PC-3 (cell line): ENCODE results near the gene LANCL2. TPM values are rescaled to one million over a fixed set of nuclear protein-coding genes. Genes with fewer than 3 reads are reported as not detected.

ENCODE experiments used
- ATAC-seq: fragments of 200-7000 bp; cut with Tn5 transposase; 2 replicates; pipeline ENCODE4 v1.9.1; 2020; ENCODE audit warnings: mild to moderate bottlenecking, moderate library complexity
- BruUV-seq: library from RNA; stranded (reverse); fragments of 400-500 nt; replicated peaks from 2 replicates; lab custom pipeline; 2021; lab: Mats Ljungman, UMichigan
- CTCF ChIA-PET: fragments of 300-600 bp; sonication (Branson Sonifier 250); formaldehyde crosslinking; loops from one replicate; lab custom pipeline; 2022; ENCODE audit warnings: antibody characterized with exemption; lab: Charles Lee
- POLR2A ChIA-PET: fragments of 300-600 bp; sonication (Branson Sonifier 250); formaldehyde crosslinking; loops from one replicate; lab custom pipeline; 2022; ENCODE audit warnings: antibody characterized with exemption; ENCODE audit not compliant: unreplicated experiment; lab: Charles Lee
- DNase-seq: peaks from one replicate; pipeline ENCODE4 v3.0.0-alpha.2; 2015
- H2AFZ ChIP-seq: fragments of 300-600 bp; sonication (generic); 2 replicates; pipeline ENCODE4 v1.6.0; 2016; ENCODE audit warnings: antibody characterized with exemption, low read length
- H3F3A ChIP-seq: fragments of 300-600 bp; sonication (generic); one replicate; pipeline ENCODE4 v1.6.0; 2017; ENCODE audit warnings: antibody characterized with exemption, low read length, control low read depth, mild to moderate bottlenecking; ENCODE audit not compliant: unreplicated experiment
- H3K27ac ChIP-seq: fragments of 300-600 bp; sonication (generic); 2 replicates; pipeline ENCODE4 v1.5.1; 2016; ENCODE audit warnings: mild to moderate bottlenecking, low read length
- H3K27me3 ChIP-seq: fragments of 300-600 bp; sonication (generic); 2 replicates; pipeline ENCODE4 v1.6.1; 2016; ENCODE audit warnings: low read length, mixed read lengths
- H3K36me3 ChIP-seq: fragments of 300-600 bp; sonication (generic); 2 replicates; pipeline ENCODE4 v1.6.1; 2016; ENCODE audit warnings: low read depth, mixed run types, low read length, mixed read lengths
- H3K4me1 ChIP-seq: fragments of 300-600 bp; sonication (generic); 2 replicates; pipeline ENCODE4 v1.5.1; 2016; ENCODE audit warnings: low read length; ENCODE audit not compliant: insufficient read depth
- H3K4me2 ChIP-seq: fragments of 300-600 bp; sonication (generic); 2 replicates; pipeline ENCODE4 v1.6.0; 2016; ENCODE audit warnings: low read length
- H3K4me3 ChIP-seq: fragments of 300-600 bp; sonication (generic); 2 replicates; pipeline ENCODE4 v1.5.1; 2016; ENCODE audit warnings: mild to moderate bottlenecking, low read length, mixed read lengths
- H3K79me2 ChIP-seq: fragments of 300-600 bp; sonication (generic); 2 replicates; pipeline ENCODE4 v1.6.1; 2017; ENCODE audit warnings: low read length, mixed read lengths
- H3K9ac ChIP-seq: fragments of 300-600 bp; sonication (generic); 2 replicates; pipeline ENCODE4 v1.6.0; 2016; ENCODE audit warnings: mild to moderate bottlenecking, low read length
- H3K9me2 ChIP-seq: fragments of 300-600 bp; sonication (generic); replicated peaks from 2 replicates; pipeline ENCODE4 v1.6.1; 2016; ENCODE audit warnings: mixed run types, low read length, mixed read lengths
- H3K9me3 ChIP-seq: fragments of 300-600 bp; sonication (generic); 2 replicates; pipeline ENCODE4 v1.6.1; 2016; ENCODE audit warnings: low read length, mixed read lengths
- H4K20me1 ChIP-seq: fragments of 300-600 bp; sonication (generic); 2 replicates; pipeline ENCODE4 v1.6.1; 2016; ENCODE audit warnings: low read length, mixed read lengths
- EZH2 ChIP-seq: fragments of 300-600 bp; sonication (generic); IDR thresholded peaks from one replicate; pipeline ENCODE4 v1.6.1; 2017; ENCODE audit warnings: antibody characterized with exemption, mild to moderate bottlenecking, low read length; ENCODE audit not compliant: unreplicated experiment
- EZH2phosphoT487 ChIP-seq: fragments of 300-600 bp; sonication (generic); IDR thresholded peaks from 2 replicates; pipeline ENCODE4 v1.6.1; 2018; ENCODE audit warnings: mild to moderate bottlenecking, antibody characterized with exemption, low read length, borderline replicate concordance
- intact Hi-C: fragments of 100-400 bp; cut with micrococcal nuclease; formaldehyde crosslinking; loops from 2 replicates; pipeline ENCODE4 v1.9.0; 2023
- total RNA-seq: library from RNA; depleted of rRNA; stranded (reverse); fragments of >200 nt; gene quantifications from 2 replicates; pipeline ENCODE4 v1.2.3, GENCODE V29; 2014
- TF ChIP-seq, protein P1 (sequence below): fragments of 300-600 bp; sonication (generic); conservative IDR thresholded peaks from 2 replicates; pipeline ENCODE4 v1.5.1; 2017; ENCODE audit warnings: antibody characterized with exemption, low read depth, mild to moderate bottlenecking, low read length

The LANCL2 gene
- total RNA-seq, 1 experiment from 2014 or later: 12.7 TPM

DNA sequence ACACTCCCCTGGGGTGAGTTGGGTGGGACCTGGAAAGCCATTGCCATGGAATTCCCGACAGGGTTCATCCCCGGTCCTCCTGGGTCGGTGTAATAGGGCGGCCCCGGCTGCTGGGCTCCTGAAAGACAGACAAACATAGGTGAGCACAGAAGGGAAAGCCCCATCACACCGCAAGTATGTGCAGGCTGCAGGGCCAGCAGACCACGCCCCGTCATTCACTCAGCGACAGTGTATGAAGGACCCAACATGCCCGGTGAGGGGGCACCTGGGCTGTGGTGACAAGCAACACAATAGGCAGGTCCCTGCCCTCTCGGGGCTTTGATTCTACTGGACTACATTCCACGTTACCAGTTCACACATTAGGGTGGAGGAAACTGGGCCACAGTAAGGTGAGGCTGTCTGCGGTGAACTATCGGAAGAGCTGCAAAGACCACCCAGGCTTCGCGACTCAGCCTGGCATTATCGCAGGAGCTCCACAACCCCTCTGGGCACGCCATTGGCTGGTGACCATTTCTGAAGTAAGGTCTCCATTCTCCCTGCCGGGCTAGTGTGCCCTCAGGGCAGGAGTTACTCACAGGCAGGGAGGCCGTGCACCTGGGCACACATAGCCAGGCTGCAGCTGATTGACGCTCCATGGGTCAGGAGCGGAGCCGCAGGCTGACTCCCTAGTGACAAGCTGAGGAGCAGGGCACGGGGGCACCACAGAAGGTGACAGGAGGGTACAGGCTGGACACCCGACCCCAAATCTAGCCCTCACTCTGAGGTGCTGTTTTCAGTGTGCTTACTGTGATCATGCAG is 108.0 kb downstream of the LANCL2 start:
- Histone ChIP-seq H3K9me3 (no peaks in the 10 kb centered on the region), H4K20me1 (no peaks in the 10 kb centered on the region), H3K9ac (no peak overlapping the region), H3K4me2 (no peak overlapping the region), H3K4me1 (no peaks in the 10 kb centered on the region), H3K79me2 (no peaks in the 10 kb centered on the region), H3K9me2 (no peaks in the 10 kb centered on the region), H3F3A (no peaks in the 10 kb centered on the region), H3K36me3 (no peaks in the 10 kb centered on the region), H3K4me3 (no peak overlapping the region), H2AFZ (no peak overlapping the region), H3K27me3 (no peaks in the 10 kb centered on the region), H3K27ac (no peak overlapping the region)
- DNase-seq (no peak), ATAC-seq (no peak)
- no TSS peak for BruUV-seq
- intact Hi-C loops: no loop called here
- CTCF ChIA-PET: no interaction called here
- POLR2A ChIA-PET: no interaction called here
- TF ChIP-seq, protein P1, sequence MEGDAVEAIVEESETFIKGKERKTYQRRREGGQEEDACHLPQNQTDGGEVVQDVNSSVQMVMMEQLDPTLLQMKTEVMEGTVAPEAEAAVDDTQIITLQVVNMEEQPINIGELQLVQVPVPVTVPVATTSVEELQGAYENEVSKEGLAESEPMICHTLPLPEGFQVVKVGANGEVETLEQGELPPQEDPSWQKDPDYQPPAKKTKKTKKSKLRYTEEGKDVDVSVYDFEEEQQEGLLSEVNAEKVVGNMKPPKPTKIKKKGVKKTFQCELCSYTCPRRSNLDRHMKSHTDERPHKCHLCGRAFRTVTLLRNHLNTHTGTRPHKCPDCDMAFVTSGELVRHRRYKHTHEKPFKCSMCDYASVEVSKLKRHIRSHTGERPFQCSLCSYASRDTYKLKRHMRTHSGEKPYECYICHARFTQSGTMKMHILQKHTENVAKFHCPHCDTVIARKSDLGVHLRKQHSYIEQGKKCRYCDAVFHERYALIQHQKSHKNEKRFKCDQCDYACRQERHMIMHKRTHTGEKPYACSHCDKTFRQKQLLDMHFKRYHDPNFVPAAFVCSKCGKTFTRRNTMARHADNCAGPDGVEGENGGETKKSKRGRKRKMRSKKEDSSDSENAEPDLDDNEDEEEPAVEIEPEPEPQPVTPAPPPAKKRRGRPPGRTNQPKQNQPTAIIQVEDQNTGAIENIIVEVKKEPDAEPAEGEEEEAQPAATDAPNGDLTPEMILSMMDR: no peak
- TF ChIP-seq EZH2phosphoT487: no peak
- TF ChIP-seq EZH2: no peak

DNA sequence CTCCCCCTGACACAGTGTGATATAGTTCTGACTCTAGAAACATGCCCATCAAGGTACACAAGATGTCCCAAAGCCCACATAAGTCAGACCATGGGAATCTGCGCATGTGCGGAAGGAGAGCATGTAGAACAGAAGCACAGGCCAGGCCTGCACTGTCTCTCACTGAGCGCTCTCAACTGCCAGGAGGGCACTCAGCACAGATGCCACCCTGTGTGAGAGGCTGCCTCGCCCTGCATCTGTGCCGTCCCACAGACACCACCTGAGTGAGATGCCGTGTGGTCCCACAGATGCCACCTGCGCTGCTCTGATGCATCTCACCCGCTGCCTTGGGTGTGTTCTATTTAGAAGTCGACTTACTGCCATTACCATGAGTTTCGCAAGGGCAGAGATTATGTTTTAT is 108.8 kb downstream of the LANCL2 start:
- intact Hi-C loops: no loop called here
- Histone ChIP-seq H3K27ac (no peak overlapping the region), H4K20me1 (no peaks in the 10 kb centered on the region), H3K4me3 (no peak overlapping the region), H3K4me1 (no peaks in the 10 kb centered on the region), H3K36me3 (no peaks in the 10 kb centered on the region), H3K79me2 (no peaks in the 10 kb centered on the region), H2AFZ (no peak overlapping the region), H3F3A (no peaks in the 10 kb centered on the region), H3K4me2 (no peak overlapping the region), H3K27me3 (no peaks in the 10 kb centered on the region), H3K9me2 (no peaks in the 10 kb centered on the region), H3K9me3 (no peaks in the 10 kb centered on the region), H3K9ac (no peak overlapping the region)
- no peak for TF ChIP-seq EZH2phosphoT487
- no peak for TF ChIP-seq EZH2
- TF ChIP-seq, protein P1: no peak
- ATAC-seq (no peak), DNase-seq (no peak)
- no TSS peak for BruUV-seq
- ChIA-PET POLR2A (no interaction called here), CTCF (no interaction called here)
